ENCODE measurements around the gene VPS16.
A peak's percentile ranks its signal among the peaks of the same experiment; 100 is the strongest.
"Not testable (repeated sequence)": the region's sequence is repeated elsewhere in the genome, so short reads cannot be mapped to it uniquely, and the experiment has no call there.

The VPS16 gene

DNA sequence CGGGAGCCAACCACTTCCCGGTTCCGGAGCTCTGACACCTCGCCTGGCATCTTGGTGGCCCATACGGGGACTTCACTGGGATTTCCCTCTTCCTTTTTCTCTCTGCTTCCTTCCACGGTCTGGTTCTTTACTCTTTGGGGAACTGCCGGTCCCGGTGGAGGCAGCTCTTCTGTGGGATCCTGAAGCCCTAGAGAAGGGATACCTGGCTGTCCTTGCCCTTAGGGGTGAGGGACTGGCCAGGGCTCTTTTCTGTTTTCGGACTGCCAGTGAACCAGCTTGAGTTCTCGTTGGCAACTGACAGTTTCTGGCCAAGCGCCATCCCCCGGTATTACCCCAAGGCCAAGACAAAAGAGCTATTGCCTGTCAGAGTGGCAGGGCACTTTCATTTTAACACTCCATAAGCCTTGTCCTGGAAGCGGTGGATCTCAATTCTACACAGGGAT, 39.2 kb upstream of the VPS16 start:
- TF ChIP-seq, protein P1, sequence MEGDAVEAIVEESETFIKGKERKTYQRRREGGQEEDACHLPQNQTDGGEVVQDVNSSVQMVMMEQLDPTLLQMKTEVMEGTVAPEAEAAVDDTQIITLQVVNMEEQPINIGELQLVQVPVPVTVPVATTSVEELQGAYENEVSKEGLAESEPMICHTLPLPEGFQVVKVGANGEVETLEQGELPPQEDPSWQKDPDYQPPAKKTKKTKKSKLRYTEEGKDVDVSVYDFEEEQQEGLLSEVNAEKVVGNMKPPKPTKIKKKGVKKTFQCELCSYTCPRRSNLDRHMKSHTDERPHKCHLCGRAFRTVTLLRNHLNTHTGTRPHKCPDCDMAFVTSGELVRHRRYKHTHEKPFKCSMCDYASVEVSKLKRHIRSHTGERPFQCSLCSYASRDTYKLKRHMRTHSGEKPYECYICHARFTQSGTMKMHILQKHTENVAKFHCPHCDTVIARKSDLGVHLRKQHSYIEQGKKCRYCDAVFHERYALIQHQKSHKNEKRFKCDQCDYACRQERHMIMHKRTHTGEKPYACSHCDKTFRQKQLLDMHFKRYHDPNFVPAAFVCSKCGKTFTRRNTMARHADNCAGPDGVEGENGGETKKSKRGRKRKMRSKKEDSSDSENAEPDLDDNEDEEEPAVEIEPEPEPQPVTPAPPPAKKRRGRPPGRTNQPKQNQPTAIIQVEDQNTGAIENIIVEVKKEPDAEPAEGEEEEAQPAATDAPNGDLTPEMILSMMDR (conservative IDR thresholded peaks at IDR 0.05; ENCODE audit: control insufficient read depth, insufficient read depth, low read depth, low read length), result no peak
- DNase-seq (ENCODE audit: low read depth), result no peak
- no peak overlapping the region for H3K4me3 ChIP-seq (ENCODE audit: control insufficient read depth, low read depth, low read length)

DNA sequence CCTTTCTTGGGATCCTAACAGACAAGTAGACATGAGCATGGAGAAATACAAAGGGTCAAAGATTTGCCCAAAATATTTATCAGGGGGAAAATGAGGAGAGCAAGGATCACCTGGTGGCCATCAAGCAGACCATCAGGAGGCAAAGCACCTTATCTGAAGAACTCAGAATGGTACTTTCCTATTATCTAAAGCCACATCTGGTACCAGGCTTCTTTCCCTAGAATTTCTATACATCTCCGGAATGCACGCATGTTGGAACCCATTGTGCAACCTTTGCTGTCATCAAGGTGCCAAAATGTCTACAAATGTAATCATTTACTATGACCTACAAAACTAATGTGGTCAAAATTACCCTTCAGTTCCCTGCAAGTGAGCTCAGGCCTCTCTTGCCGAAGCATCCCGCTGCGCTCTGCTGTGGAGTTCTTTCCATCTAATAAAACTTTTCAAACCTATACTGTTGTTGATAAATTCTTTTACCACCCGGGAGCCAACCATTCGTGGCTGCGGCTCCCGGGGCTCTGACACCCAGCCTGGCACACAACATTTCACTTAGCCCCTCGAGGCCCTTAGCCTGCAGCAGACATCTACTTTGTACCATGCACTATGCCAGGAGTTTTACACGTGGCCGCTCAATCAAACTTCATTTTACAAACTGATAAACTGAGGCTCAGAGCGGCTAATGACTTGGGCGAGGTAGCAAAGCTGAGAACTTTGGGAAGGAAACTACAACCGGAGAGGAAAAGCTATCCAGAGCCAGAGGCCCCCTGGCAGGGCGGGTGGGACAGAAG, 36.3 kb upstream of the VPS16 start:
- no peak for DNase-seq (ENCODE audit: low read depth)
- TF ChIP-seq, protein P1 (conservative IDR thresholded peaks at IDR 0.05; ENCODE audit: control insufficient read depth, insufficient read depth, low read depth, low read length), result no peak
- no peak overlapping the region for H3K4me3 ChIP-seq (ENCODE audit: control insufficient read depth, low read depth, low read length)

DNA sequence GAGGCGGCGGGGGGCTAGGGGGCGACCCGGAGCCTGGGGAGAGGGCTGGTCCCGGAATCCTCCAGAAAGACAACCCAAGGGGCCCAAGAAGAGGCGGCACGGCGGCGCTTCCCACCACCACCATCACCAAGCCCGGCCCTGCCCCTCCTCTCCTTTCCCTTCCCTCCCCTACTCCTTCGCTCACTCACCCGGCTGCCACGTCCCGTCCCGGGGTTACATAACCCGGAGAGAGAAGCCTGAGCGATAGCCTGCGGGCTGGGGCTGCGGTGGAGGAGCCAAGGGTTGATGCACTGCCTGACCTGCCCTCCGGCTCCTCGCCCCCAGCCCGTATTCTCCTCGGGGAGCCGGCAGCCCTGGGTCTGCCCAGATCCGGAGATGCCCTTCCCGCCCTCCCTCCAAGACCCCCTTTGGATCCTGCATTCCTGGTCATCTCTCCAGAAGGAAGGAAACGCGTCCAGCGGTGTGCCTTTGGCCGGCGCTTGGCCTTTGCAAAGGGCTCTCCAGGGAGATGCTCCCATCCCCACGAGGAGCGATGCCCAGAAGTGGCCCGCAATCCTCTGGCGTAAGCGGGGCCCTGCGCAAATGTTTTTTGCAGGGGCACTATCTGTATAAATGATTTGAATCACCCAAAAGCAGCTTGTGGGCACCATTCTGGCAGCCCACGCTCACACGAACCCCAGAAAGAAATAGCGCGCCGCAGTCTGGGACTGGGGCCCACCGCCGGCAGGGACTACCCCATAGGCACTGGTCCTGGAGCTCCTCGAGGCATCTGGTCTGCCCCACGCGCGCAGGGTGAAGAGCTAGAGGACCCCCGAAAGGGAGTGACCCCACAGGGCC, 35.5 kb upstream of the VPS16 start:
- H3K4me3 ChIP-seq (ENCODE audit: control insufficient read depth, low read depth, low read length), result no peak overlapping the region
- peak; percentile 9 for DNase-seq (ENCODE audit: low read depth)
- TF ChIP-seq, protein P1 (conservative IDR thresholded peaks at IDR 0.05; ENCODE audit: control insufficient read depth, insufficient read depth, low read depth, low read length), result no peak

DNA sequence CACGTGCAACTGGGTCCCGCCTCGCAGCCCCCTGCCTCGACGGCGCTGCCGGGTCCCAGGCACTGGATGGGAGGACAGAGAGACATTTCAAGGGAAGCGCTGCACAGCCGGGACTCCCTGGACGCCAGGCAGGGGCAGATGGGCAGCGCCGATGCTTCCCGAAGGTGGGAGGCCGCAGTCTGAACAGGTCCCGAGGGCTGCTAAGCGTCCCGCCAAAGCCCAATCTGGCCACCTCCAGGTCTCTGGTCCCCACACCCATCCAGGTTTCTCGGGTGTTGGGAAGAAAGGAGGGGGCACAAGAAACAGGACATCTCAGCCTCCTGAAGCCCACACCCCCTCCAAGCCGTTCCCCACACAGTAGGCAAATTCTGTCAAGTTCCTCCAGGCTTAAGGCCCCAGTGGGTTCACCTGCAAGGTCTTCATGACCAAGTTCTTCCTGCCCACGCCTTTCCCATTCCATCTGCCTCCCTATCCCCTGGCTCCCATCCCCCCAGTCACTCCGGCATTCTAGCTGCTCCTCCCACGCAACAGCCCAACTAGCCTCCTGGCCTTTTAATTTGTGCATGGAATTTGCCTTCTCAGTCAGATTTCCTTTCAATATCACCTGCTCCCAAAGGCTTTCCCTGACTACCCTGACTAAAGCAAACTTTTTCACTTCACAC, 34.7 kb upstream of the VPS16 start:
- peak; percentile 24 for DNase-seq (ENCODE audit: low read depth)
- TF ChIP-seq, protein P1 (conservative IDR thresholded peaks at IDR 0.05; ENCODE audit: control insufficient read depth, insufficient read depth, low read depth, low read length), result no peak
- H3K4me3 ChIP-seq (ENCODE audit: control insufficient read depth, low read depth, low read length), result no peak overlapping the region

DNA sequence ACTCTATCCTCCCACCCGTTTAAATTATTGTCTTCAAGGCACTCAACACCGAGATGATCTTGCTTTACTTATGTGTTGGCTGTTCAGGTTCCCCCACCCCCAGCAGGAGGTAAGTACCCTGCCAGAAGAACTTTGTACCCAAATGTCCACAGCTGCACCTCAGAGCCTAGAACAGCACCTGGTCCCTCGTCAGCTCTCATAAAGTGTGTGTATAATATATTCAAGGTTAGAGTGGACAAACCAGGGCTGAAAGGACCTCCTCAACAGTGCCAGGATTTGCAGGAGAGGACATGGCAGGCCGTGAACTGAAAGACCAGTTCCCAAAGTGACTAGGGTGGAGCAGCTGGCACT, 34.2 kb upstream of the VPS16 start:
- no peak overlapping the region for H3K4me3 ChIP-seq (ENCODE audit: control insufficient read depth, low read depth, low read length)
- no peak for DNase-seq (ENCODE audit: low read depth)
- TF ChIP-seq, protein P1 (conservative IDR thresholded peaks at IDR 0.05; ENCODE audit: control insufficient read depth, insufficient read depth, low read depth, low read length), result no peak

DNA sequence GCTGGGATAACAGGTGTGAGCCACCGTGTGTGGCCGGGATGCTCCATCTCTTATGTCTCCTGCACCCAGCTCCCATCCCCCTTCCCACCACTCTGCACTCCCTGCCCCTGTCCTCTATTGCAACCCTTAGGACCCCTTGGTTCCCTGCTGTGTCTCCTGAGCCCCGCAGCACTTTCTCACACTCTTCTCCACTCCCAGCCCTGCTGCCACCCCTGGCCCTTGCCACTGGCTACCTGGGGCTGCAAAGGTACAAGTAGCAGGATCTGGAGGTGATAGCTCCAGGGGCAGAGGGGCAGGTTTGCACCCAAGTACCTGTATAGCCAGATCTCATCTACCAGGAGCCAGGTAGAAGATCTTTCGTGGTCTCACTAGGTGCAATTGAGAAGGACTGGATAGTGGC, 33.5 kb upstream of the VPS16 start:
- TF ChIP-seq, protein P1 (conservative IDR thresholded peaks at IDR 0.05; ENCODE audit: control insufficient read depth, insufficient read depth, low read depth, low read length), result no peak
- DNase-seq (ENCODE audit: low read depth), result no peak
- H3K4me3 ChIP-seq (ENCODE audit: control insufficient read depth, low read depth, low read length), result no peak overlapping the region

DNA sequence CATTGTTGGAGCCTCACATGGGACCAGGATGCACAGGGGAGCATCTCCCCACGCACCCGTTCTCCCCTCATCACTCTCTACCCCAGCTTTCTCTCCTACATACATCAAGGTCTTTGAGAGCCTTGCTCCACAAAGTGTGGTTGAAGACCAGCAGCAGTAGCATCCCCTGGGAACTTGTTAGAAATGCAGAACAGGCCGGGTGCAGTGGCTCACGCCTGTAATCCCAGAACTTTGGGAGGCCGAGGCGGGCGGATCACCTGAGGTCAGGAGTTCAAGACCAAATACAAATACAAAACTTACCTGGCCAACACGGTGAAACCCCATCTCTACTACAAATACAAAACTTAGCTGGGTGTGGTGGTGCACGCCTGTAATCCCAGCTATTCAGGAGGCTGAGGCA, 32.6 kb upstream of the VPS16 start:
- not testable (repeated sequence) for DNase-seq (ENCODE audit: low read depth); H3K4me3 ChIP-seq (ENCODE audit: control insufficient read depth, low read depth, low read length)

All from fibroblast of mammary gland (primary cell).